A549 treated with CpdA at 1 μM for 4 hours (cell line): Measurements from ENCODE around the gene AGPAT1. TPM values are rescaled to one million over a fixed set of nuclear protein-coding genes. Genes with fewer than 3 reads are reported as not detected.

Experiments used
- total RNA-seq: library from RNA; stranded (reverse); fragments of 200-300 nt; extraction: Qiagen RNA extraction; gene quantifications from 5 replicates; pipeline ENCODE4 v1.2.3, GENCODE V29; 2022; ENCODE audit warnings: low read depth

The AGPAT1 gene
- total RNA-seq = 32.1 to 40.9 TPM (median 40.2 TPM) in 5 replicates

GRCh38 chr6:32175711-32176475 lies at the start of gene AGPAT1:
AGPAT1 (minus strand) TSS chr6:32176084; CDS start chr6:32171496, 4,588 bp downstream.

GRCh38 chr6:32223258-32224235 lies 47.7 kb upstream of the AGPAT1 start, which contains the start of gene NOTCH4:
NOTCH4 (minus strand) TSS chr6:32224067; CDS start chr6:32223928, 139 bp downstream.

GRCh38 chr6:32192608-32193039 lies 16.7 kb upstream of the AGPAT1 start, which contains the start of gene GPSM3:
GPSM3 (minus strand) TSS chr6:32192643; CDS start chr6:32192513, 130 bp downstream.

GRCh38 chr6:32190054-32190851 lies 14.4 kb upstream of the AGPAT1 start, which contains the start of gene PBX2:
PBX2 (minus strand) TSS chr6:32190202; CDS start chr6:32189915, 287 bp downstream.

GRCh38 chr6:32184084-32184640 lies 8.3 kb upstream of the AGPAT1 start, which contains the start of gene AGER:
AGER (minus strand) TSS chr6:32184253; CDS start chr6:32184222, 31 bp downstream.

GRCh38 chr6:32177788-32178546 lies 2.1 kb upstream of the AGPAT1 start, which contains the start of gene RNF5:
RNF5 (plus strand) TSS chr6:32178405; CDS start chr6:32178512, 107 bp downstream.

GRCh38 chr6:32164295-32164694 lies 11.6 kb downstream of the AGPAT1 start, which contains the start of gene EGFL8:
EGFL8 (plus strand) TSS chr6:32164595; CDS start chr6:32166166, 1,571 bp downstream.

GRCh38 chr6:32153564-32154513 lies 22.0 kb downstream of the AGPAT1 start, which contains the start of gene PPT2:
PPT2 (plus strand) TSS chr6:32154141; CDS start chr6:32154595, 454 bp downstream.

GRCh38 chr6:32151863-32152768 lies 23.8 kb downstream of the AGPAT1 start, which contains the start of gene PRRT1:
PRRT1 (minus strand) TSS chr6:32151939; CDS start chr6:32151827, 112 bp downstream.

GRCh38 chr6:32127717-32128592 lies 47.9 kb downstream of the AGPAT1 start, which contains the start of gene ATF6B:
ATF6B (minus strand) TSS chr6:32128246; CDS start chr6:32128207, 39 bp downstream.

Other genes starting within 250 kb of the AGPAT1 start
- gene C2, start 248.4 kb downstream of the AGPAT1 start, total RNA-seq = 0.19 to 0.66 TPM (median 0.27 TPM) in 5 replicates
- gene CFB, start 230.0 kb downstream of the AGPAT1 start, total RNA-seq = 1.4 to 3.1 TPM (median 2.1 TPM) in 5 replicates
- 74.0 to 93.6 TPM (median 77.4 TPM) in 5 replicates for gene NELFE, start 217.1 kb downstream of the AGPAT1 start, total RNA-seq
- 22.7 to 25.6 TPM (median 24.7 TPM) in 5 replicates for gene SKIC2, start 216.9 kb downstream of the AGPAT1 start, total RNA-seq
- 9.7 to 13.2 TPM (median 11.9 TPM) in 5 replicates for gene DXO, start 203.9 kb downstream of the AGPAT1 start, total RNA-seq
- 0.48 to 1.3 TPM (median 0.98 TPM) in 5 replicates for gene C4A, start 194.0 kb downstream of the AGPAT1 start, total RNA-seq
- gene C4B, start 161.3 kb downstream of the AGPAT1 start, total RNA-seq = 0.56 to 1.3 TPM (median 0.94 TPM) in 5 replicates
- not detected in 5 replicates for gene CYP21A2, start 137.7 kb downstream of the AGPAT1 start, total RNA-seq
- gene TNXB, start 66.7 kb downstream of the AGPAT1 start, total RNA-seq = 0.42 to 0.92 TPM (median 0.67 TPM) in 5 replicates
- gene ATF6B, start 47.8 kb downstream of the AGPAT1 start, total RNA-seq = 26.8 to 36.7 TPM (median 34.5 TPM) in 5 replicates
- 7.0 to 9.3 TPM (median 8.2 TPM) in 5 replicates for gene FKBPL, start 45.8 kb downstream of the AGPAT1 start, total RNA-seq
- gene PRRT1, start 24.1 kb downstream of the AGPAT1 start, total RNA-seq = 0.45 to 0.98 TPM (median 0.65 TPM) in 5 replicates
- 8.1 to 10.0 TPM (median 9.0 TPM) in 5 replicates for gene PPT2, start 21.9 kb downstream of the AGPAT1 start, total RNA-seq
- 1.1 to 2.4 TPM (median 1.3 TPM) in 5 replicates for gene EGFL8, start 11.5 kb downstream of the AGPAT1 start, total RNA-seq
- 33.1 to 47.7 TPM (median 45.2 TPM) in 5 replicates for gene RNF5, start 2.3 kb upstream of the AGPAT1 start, total RNA-seq
- 1.2 to 2.3 TPM (median 1.7 TPM) in 5 replicates for gene AGER, start 8.2 kb upstream of the AGPAT1 start, total RNA-seq
- gene PBX2, start 14.1 kb upstream of the AGPAT1 start, total RNA-seq = 15.2 to 21.6 TPM (median 17.8 TPM) in 5 replicates
- gene GPSM3, start 16.6 kb upstream of the AGPAT1 start, total RNA-seq = 0.31 to 0.67 TPM (median 0.50 TPM) in 5 replicates
- 0.48 to 0.83 TPM (median 0.61 TPM) in 5 replicates for gene NOTCH4, start 48.0 kb upstream of the AGPAT1 start, total RNA-seq
- gene TSBP1, start 195.8 kb upstream of the AGPAT1 start, total RNA-seq = not detected in 5 replicates
- not detected in 5 replicates for gene BTNL2, start 231.1 kb upstream of the AGPAT1 start, total RNA-seq